CD4-positive, alpha-beta memory T cell (primary cell): ENCODE results near the gene STX8. TPM values are rescaled to one million over a fixed set of nuclear protein-coding genes. Genes with fewer than 3 reads are reported as not detected.

ENCODE experiments used
- CTCF ChIA-PET: fragments of 350-600 bp; sonication (Branson Sonifier 250); formaldehyde crosslinking; loops from one replicate; lab custom pipeline; 2021; ENCODE audit warnings: inconsistent platforms; ENCODE audit not compliant: partially characterized antibody; lab: Charles Lee
- POLR2A ChIA-PET: fragments of 350-600 bp; sonication (Branson Sonifier 250); formaldehyde crosslinking; loops from one replicate; lab custom pipeline; 2021; ENCODE audit not compliant: partially characterized antibody; lab: Charles Lee
- DNase-seq, 5 donors: peaks; one replicate each; pipeline versions ENCODE4 v3.0.0 to v3.0.0-alpha.2; 2020 to 2022; ENCODE audit warnings: mixed read lengths in 1 of 5
- H3K27ac ChIP-seq: one replicate; pipeline ENCODE4 v1.7.0; 2013; ENCODE audit warnings: low read depth, low read length
- H3K27me3 ChIP-seq: 2 replicates; pipeline ENCODE4 v1.7.0; 2013; ENCODE audit warnings: mild to moderate bottlenecking, low read length, moderate library complexity; ENCODE audit not compliant: insufficient read depth
- H3K36me3 ChIP-seq: 2 replicates; pipeline ENCODE4 v1.7.0; 2013; ENCODE audit warnings: mild to moderate bottlenecking, low read length, moderate library complexity; ENCODE audit not compliant: insufficient read depth
- H3K4me1 ChIP-seq: 2 replicates; pipeline ENCODE4 v1.7.0; 2013; ENCODE audit warnings: mild to moderate bottlenecking, low read length, moderate library complexity; ENCODE audit not compliant: insufficient read depth
- H3K4me3 ChIP-seq, 2 donors: one replicate each; pipeline ENCODE4 v1.7.0; 2013; ENCODE audit warnings: low read length in 2 of 2, mild to moderate bottlenecking in 1 of 2
- H3K9me3 ChIP-seq, 2 donors: one replicate each; pipeline ENCODE4 v1.7.0; 2013; ENCODE audit warnings: low read length in 2 of 2, control low read depth in 1 of 2; ENCODE audit not compliant: control insufficient read depth in 1 of 2
- H3K27ac Mint-ChIP-seq, 7 donors: one replicate each; pipeline ENCODE4 v1.8.0; 2020 to 2021; ENCODE audit warnings: mixed read lengths in 7 of 7, mild to moderate bottlenecking in 6 of 7, inconsistent platforms in 3 of 7, moderate library complexity in 3 of 7
- H3K27me3 Mint-ChIP-seq, 2 donors: one replicate each; pipeline ENCODE4 v1.8.0; 2020 to 2021; ENCODE audit warnings: mixed read lengths in 2 of 2
- H3K36me3 Mint-ChIP-seq, 2 donors: one replicate each; pipeline ENCODE4 v1.8.0; 2020 to 2021; ENCODE audit warnings: mixed read lengths in 2 of 2, inconsistent platforms in 1 of 2, mild to moderate bottlenecking in 1 of 2
- H3K4me1 Mint-ChIP-seq, 4 donors: one replicate each; pipeline ENCODE4 v1.8.0; 2020 to 2021; ENCODE audit warnings: mixed read lengths in 4 of 4, mild to moderate bottlenecking in 1 of 4
- H3K4me3 Mint-ChIP-seq, 8 donors: one replicate each; pipeline ENCODE4 v1.8.0; 2020 to 2021; ENCODE audit warnings: mixed read lengths in 8 of 8, mild to moderate bottlenecking in 7 of 8, moderate library complexity in 6 of 8, inconsistent platforms in 3 of 8
- H3K9me3 Mint-ChIP-seq, 8 donors: one replicate each; pipeline ENCODE4 v1.8.0; 2020 to 2021; ENCODE audit warnings: mixed read lengths in 8 of 8, mild to moderate bottlenecking in 5 of 8, inconsistent platforms in 3 of 8, moderate library complexity in 1 of 8
- intact Hi-C: fragments of 100-400 bp; cut with micrococcal nuclease; formaldehyde crosslinking; loops from one replicate; pipeline ENCODE4 v1.15.1; 2023
- polyA plus RNA-seq, 2 donors: library from polyadenylated mRNA; unstranded; fragments of 300-500 nt; fragmentation: Illumina TruSeq; gene quantifications; one replicate each; pipeline ENCODE4 v1.2.3, GENCODE V29; 2021
- total RNA-seq, 2 experiments: library from RNA; stranded (reverse); gene quantifications; one replicate each; pipeline ENCODE4 v1.2.3, GENCODE V29; 2021

STX8 gene
- total and polyA plus RNA-seq, 4 experiments from 2014 or later, result 54.2 to 206 (median 108) TPM

DNA sequence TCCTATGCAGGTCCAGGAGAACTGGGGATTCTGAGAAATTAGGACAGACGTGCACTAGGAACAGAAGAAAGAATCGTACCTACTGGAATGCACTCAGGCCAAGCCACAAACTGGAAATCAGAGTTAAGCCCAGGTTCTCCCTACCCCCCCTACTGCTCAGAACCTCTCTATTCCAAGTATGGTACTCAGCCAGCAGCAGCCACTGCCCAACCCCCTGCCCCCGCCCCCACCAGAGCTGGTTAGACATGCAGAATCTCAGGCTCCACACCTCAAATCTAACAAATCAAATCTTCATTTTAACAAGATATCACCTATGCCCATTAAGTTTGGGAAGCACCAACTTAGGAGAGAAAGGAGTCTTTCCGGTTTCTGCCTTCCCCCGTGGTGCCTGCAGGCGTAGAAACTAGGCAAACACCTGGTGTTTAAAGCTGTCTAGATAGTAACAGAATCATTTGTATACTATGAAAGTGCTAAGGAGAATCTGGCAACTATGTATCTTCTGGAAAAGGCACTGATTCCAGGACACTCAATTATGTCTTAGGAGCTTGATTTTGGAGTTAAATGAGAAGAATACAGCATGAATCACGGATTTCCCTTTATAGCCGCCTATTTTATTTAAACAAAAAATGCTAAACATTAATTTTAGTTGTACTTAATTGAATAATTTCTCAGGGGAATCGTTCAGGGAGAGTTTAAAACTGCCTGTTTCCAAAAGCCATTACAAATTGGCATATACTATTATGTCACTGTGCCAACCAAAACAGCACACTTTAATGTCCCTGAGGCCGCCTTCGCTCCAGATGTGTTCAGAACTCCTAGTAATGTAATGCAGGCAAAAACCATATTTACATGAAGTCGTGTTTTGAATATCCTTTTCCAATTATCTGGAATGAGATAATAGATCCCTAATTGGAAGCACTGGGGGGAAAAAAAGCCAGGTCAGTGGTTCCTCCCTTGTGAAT is 166.5 kb downstream of the STX8 start:
- H3K27ac ChIP-seq, result no peak overlapping the region
- H3K27ac Mint-ChIP-seq, result peak overlapping the region in 1 of 7 donors; percentile 26
- H3K36me3 ChIP-seq, result no peaks in the 10 kb centered on the region
- no peaks in the 10 kb centered on the region for H3K9me3 ChIP-seq
- no peaks in the 10 kb centered on the region for H3K9me3 Mint-ChIP-seq
- peaks cover 0 to 6% (median 2%) of the 10 kb centered on the region in 4 donors for H3K4me1 Mint-ChIP-seq
- H3K27me3 ChIP-seq, result no peaks in the 10 kb centered on the region
- no peak overlapping the region for H3K4me3 ChIP-seq
- DNase-seq, result no peak
- intact Hi-C loops, result no loop called here
- H3K36me3 Mint-ChIP-seq, result peaks cover 0 to 3% of the 10 kb centered on the region in 2 donors
- POLR2A ChIA-PET, result no interaction called here
- no peaks in the 10 kb centered on the region for H3K27me3 Mint-ChIP-seq
- CTCF ChIA-PET, result interaction anchor here (0.7 kb wide), 1 partner anchor 146 kb away, joined by 3 read pairs; no protein-coding TSS in a partner anchor
- no peaks in the 10 kb centered on the region for H3K4me1 ChIP-seq
- H3K4me3 Mint-ChIP-seq, result no peak overlapping the region

GRCh38 chr17:9408381-9408780 is 167.2 kb downstream of the STX8 start:
- Histone ChIP-seq H3K4me3 (no peak overlapping the region), H3K27me3 (no peaks in the 10 kb centered on the region), H3K36me3 (no peaks in the 10 kb centered on the region), H3K27ac (no peak overlapping the region), H3K9me3 (no peaks in the 10 kb centered on the region), H3K4me1 (no peaks in the 10 kb centered on the region)
- H3K36me3 Mint-ChIP-seq, result peaks cover 0 to 3% of the 10 kb centered on the region in 2 donors
- ChIA-PET POLR2A (no interaction called here), CTCF (interaction anchor here (0.7 kb wide), 1 partner anchor 147 kb away, joined by 3 read pairs; no protein-coding TSS in a partner anchor)
- H3K9me3 Mint-ChIP-seq, result no peaks in the 10 kb centered on the region
- DNase-seq, result no peak
- intact Hi-C loops, result no loop called here
- no peak overlapping the region for H3K4me3 Mint-ChIP-seq
- H3K27me3 Mint-ChIP-seq, result no peaks in the 10 kb centered on the region
- H3K4me1 Mint-ChIP-seq, result peaks cover 0 to 3% (median 2%) of the 10 kb centered on the region in 4 donors
- H3K27ac Mint-ChIP-seq, result no peak overlapping the region

GRCh38 chr17:9406046-9406606 is 169.5 kb downstream of the STX8 start:
- Mint-ChIP-seq H3K4me1 (peaks cover 0 to 3% (median under 1%) of the 10 kb centered on the region in 4 donors), H3K36me3 (peaks cover 0 to 8% of the 10 kb centered on the region in 2 donors), H3K9me3 (no peaks in the 10 kb centered on the region), H3K27ac (peak overlapping the region in 1 of 7 donors; percentile 70), H3K4me3 (no peak overlapping the region), H3K27me3 (no peaks in the 10 kb centered on the region)
- H3K36me3 ChIP-seq, result no peaks in the 10 kb centered on the region
- no peaks in the 10 kb centered on the region for H3K4me1 ChIP-seq
- H3K27me3 ChIP-seq, result no peaks in the 10 kb centered on the region
- intact Hi-C loops, result no loop called here
- ChIA-PET CTCF (interaction anchor here (0.5 to 1.0 kb wide), 3 partner anchors 57 to 114 kb away, joined by 3 read pairs; no protein-coding TSS in a partner anchor), POLR2A (no interaction called here)
- DNase-seq, result no peak
- H3K27ac ChIP-seq, result no peak overlapping the region
- H3K9me3 ChIP-seq, result no peaks in the 10 kb centered on the region
- H3K4me3 ChIP-seq, result no peak overlapping the region

DNA sequence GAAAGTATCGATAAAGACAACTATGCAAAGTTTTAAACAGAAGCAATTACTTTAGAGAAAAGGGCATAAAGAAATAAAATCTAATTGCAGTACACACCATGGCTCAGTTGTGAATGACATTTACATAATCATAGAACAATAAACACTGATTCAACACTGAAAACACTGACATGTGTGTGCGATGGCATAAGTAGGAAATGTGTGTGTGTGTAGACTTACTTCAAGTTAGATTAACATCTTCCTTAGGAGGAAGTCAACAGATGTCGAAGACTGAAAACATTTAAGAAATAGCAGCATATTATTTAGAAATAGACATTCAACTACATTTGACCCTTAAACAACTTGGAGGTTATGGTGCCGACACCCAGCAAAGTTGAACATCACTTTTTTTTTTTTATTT is 172.4 kb downstream of the STX8 start:
- H3K27ac ChIP-seq, result no peak overlapping the region
- intact Hi-C loops, result loop anchor here (1.0 kb wide), 1 partner anchor 119 kb away; no protein-coding TSS in a partner anchor
- no peak overlapping the region for H3K4me3 Mint-ChIP-seq
- H3K27me3 ChIP-seq, result no peaks in the 10 kb centered on the region
- no peaks in the 10 kb centered on the region for H3K9me3 ChIP-seq
- no peaks in the 10 kb centered on the region for H3K36me3 ChIP-seq
- H3K27ac Mint-ChIP-seq, result no peak overlapping the region
- POLR2A ChIA-PET, result no interaction called here
- no peaks in the 10 kb centered on the region for H3K4me1 ChIP-seq
- H3K36me3 Mint-ChIP-seq, result peaks cover 3 to 13% of the 10 kb centered on the region in 2 donors
- CTCF ChIA-PET, result interaction anchor here (0.6 to 1.6 kb wide), 2 partner anchors 119 to 152 kb away, joined by 3 to 7 read pairs; no protein-coding TSS in a partner anchor
- no peaks in the 10 kb centered on the region for H3K9me3 Mint-ChIP-seq
- peaks cover 0 to 3% (median under 1%) of the 10 kb centered on the region in 4 donors for H3K4me1 Mint-ChIP-seq
- no peak for DNase-seq
- H3K4me3 ChIP-seq, result no peak overlapping the region
- H3K27me3 Mint-ChIP-seq, result no peaks in the 10 kb centered on the region

- Mint-ChIP-seq H3K27me3 (no peaks in the 10 kb centered on the region), H3K36me3 (peaks cover 6 to 17% of the 10 kb centered on the region in 2 donors), H3K27ac (no peak overlapping the region), H3K9me3 (no peaks in the 10 kb centered on the region), H3K4me1 (peaks cover 0 to 3% (median under 1%) of the 10 kb centered on the region in 4 donors), H3K4me3 (no peak overlapping the region)
- intact Hi-C loops, result loop anchor here (1.0 kb wide), 1 partner anchor 120 kb away; no protein-coding TSS in a partner anchor
- Histone ChIP-seq H3K27ac (no peak overlapping the region), H3K4me1 (no peaks in the 10 kb centered on the region), H3K4me3 (no peak overlapping the region), H3K36me3 (no peaks in the 10 kb centered on the region), H3K27me3 (no peaks in the 10 kb centered on the region), H3K9me3 (no peaks in the 10 kb centered on the region)
- ChIA-PET POLR2A (no interaction called here), CTCF (interaction anchor here (0.6 to 1.6 kb wide), 4 partner anchors 9 to 152 kb away, joined by 3 to 7 read pairs (median 4); no protein-coding TSS in a partner anchor)
- peak in 3 of 5 donors; percentile 6 to 31 (median 8) for DNase-seq
These were observed 172.9 kb downstream of the STX8 start for GRCh38 chr17:9402590-9403199.

- H3K27me3 ChIP-seq, result no peaks in the 10 kb centered on the region
- Mint-ChIP-seq H3K27me3 (no peaks in the 10 kb centered on the region), H3K9me3 (no peaks in the 10 kb centered on the region), H3K36me3 (peaks cover 12 to 22% of the 10 kb centered on the region in 2 donors), H3K27ac (no peak overlapping the region), H3K4me1 (peaks cover 0 to 3% (median under 1%) of the 10 kb centered on the region in 4 donors), H3K4me3 (no peak overlapping the region)
- ChIA-PET CTCF (no interaction called here), POLR2A (no interaction called here)
- no peak overlapping the region for H3K27ac ChIP-seq
- no peaks in the 10 kb centered on the region for H3K36me3 ChIP-seq
- intact Hi-C loops, result no loop called here
- no peaks in the 10 kb centered on the region for H3K9me3 ChIP-seq
- DNase-seq, result no peak
- no peaks in the 10 kb centered on the region for H3K4me1 ChIP-seq
- H3K4me3 ChIP-seq, result no peak overlapping the region
These were observed 174.2 kb downstream of the STX8 start for GRCh38 chr17:9401434-9401833.
